Uterus (tissue), 4 donors: ENCODE data around the gene TRIP10. TPM values are rescaled to one million over a fixed set of nuclear protein-coding genes. Genes with fewer than 3 reads are reported as not detected.

ENCODE experiments used
- DNase-seq, 2 donors: peaks; one replicate each; pipeline ENCODE4 v3.0.0-alpha.2; 2019 to 2020
- H3K27ac ChIP-seq, 2 donors: fragments of 200-600 bp; sonication (generic); 1 replicate in 1 of 2; 2 replicates in 1 of 2; pipeline ENCODE4 v1.5.1; 2016 to 2018
- H3K27me3 ChIP-seq, 2 donors: fragments of 200-600 bp; sonication (generic); one replicate each; pipeline ENCODE4 v1.5.1; 2018 to 2019; ENCODE audit warnings: control low read depth in 1 of 2
- H3K36me3 ChIP-seq, 2 donors: fragments of 200-600 bp; sonication (generic); one replicate each; pipeline ENCODE4 v1.5.1; 2019; ENCODE audit warnings: control low read depth in 1 of 2
- H3K4me1 ChIP-seq, 2 donors: fragments of 200-600 bp; sonication (generic); one replicate each; pipeline ENCODE4 v1.5.1; 2018 to 2019; ENCODE audit warnings: control low read depth in 1 of 2
- H3K4me3 ChIP-seq, 2 donors: fragments of 200-600 bp; sonication (generic); 1 replicate in 1 of 2; 2 replicates in 1 of 2; pipeline ENCODE4 v1.5.1; 2018 to 2019; ENCODE audit warnings: mild to moderate bottlenecking in 1 of 2
- H3K9me3 ChIP-seq, 2 donors: fragments of 200-600 bp; sonication (generic); one replicate each; pipeline ENCODE4 v1.5.1; 2019; ENCODE audit warnings: control low read depth in 1 of 2
- POLR2A ChIP-seq, 2 donors: fragments of 450-650 bp; IDR thresholded peaks; one replicate each; pipeline ENCODE4 v1.6.1; 2016; ENCODE audit warnings: antibody characterized with exemption in 2 of 2, mild to moderate bottlenecking in 1 of 2, moderate library complexity in 1 of 2
- intact Hi-C: fragments of 100-400 bp; cut with DNase I; formaldehyde crosslinking; loops from one replicate; pipeline ENCODE4 v1.15.1; 2023; ENCODE audit warnings: low total_unique reads
- total RNA-seq, 4 donors: library from RNA; depleted of rRNA in 3 of 4; stranded (reverse); fragments of >200 nt in 3 of 4; gene quantifications; one replicate each; pipeline versions ENCODE4 v1.1.0 to v1.2.4, GENCODE V29; 2014 to 2023
- TF ChIP-seq, protein P1 (sequence below), 4 experiments: fragments of 200-600 bp in 2 of 4; fragments of 450-650 bp in 2 of 4; sonication (generic) in 2 of 4; IDR thresholded peaks; one replicate each; pipeline ENCODE4 v1.5.1; 2016 to 2019; ENCODE audit warnings: antibody characterized with exemption in 4 of 4, mild to moderate bottlenecking in 2 of 4, moderate library complexity in 1 of 4
- donor health status: DM: yes; HTN: yes; CAD: no.

Gene TRIP10
- total RNA-seq, 4 donors from 2014 or later, result 36.0 to 144 (median 48.2) TPM

DNA sequence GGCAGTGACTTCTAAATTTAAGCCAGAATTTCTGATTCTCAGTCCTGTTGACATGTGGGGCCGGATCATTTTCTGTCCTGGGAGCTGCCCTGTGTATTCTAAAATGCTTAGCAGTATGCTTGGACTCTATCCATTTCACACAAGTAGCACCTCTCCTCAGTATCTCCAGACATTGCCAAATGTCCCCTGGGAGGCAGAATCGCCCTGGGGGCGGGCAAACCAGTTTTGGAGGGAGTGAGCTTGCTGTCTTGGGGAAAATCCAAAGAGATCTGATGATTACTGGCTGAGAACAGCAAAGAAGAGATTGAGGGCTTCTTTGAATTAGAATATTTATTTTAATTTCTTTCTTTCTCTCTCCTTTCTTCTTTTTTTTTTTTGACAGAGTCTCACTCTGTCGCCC lies 49.4 kb downstream of the TRIP10 start:
- Histone ChIP-seq H3K27ac (no peak overlapping the region), H3K36me3 (no peaks in the 10 kb centered on the region), H3K4me1 (no peaks in the 10 kb centered on the region), H3K9me3 (no peaks in the 10 kb centered on the region), H3K4me3 (no peak overlapping the region), H3K27me3 (no peaks in the 10 kb centered on the region)
- TF ChIP-seq POLR2A (IDR thresholded peaks at IDR 0.05), result no peak
- TF ChIP-seq, protein P1, sequence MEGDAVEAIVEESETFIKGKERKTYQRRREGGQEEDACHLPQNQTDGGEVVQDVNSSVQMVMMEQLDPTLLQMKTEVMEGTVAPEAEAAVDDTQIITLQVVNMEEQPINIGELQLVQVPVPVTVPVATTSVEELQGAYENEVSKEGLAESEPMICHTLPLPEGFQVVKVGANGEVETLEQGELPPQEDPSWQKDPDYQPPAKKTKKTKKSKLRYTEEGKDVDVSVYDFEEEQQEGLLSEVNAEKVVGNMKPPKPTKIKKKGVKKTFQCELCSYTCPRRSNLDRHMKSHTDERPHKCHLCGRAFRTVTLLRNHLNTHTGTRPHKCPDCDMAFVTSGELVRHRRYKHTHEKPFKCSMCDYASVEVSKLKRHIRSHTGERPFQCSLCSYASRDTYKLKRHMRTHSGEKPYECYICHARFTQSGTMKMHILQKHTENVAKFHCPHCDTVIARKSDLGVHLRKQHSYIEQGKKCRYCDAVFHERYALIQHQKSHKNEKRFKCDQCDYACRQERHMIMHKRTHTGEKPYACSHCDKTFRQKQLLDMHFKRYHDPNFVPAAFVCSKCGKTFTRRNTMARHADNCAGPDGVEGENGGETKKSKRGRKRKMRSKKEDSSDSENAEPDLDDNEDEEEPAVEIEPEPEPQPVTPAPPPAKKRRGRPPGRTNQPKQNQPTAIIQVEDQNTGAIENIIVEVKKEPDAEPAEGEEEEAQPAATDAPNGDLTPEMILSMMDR (IDR thresholded peaks at IDR 0.05), result no peak
- no peak for DNase-seq
- intact Hi-C loops, result no loop called here

DNA sequence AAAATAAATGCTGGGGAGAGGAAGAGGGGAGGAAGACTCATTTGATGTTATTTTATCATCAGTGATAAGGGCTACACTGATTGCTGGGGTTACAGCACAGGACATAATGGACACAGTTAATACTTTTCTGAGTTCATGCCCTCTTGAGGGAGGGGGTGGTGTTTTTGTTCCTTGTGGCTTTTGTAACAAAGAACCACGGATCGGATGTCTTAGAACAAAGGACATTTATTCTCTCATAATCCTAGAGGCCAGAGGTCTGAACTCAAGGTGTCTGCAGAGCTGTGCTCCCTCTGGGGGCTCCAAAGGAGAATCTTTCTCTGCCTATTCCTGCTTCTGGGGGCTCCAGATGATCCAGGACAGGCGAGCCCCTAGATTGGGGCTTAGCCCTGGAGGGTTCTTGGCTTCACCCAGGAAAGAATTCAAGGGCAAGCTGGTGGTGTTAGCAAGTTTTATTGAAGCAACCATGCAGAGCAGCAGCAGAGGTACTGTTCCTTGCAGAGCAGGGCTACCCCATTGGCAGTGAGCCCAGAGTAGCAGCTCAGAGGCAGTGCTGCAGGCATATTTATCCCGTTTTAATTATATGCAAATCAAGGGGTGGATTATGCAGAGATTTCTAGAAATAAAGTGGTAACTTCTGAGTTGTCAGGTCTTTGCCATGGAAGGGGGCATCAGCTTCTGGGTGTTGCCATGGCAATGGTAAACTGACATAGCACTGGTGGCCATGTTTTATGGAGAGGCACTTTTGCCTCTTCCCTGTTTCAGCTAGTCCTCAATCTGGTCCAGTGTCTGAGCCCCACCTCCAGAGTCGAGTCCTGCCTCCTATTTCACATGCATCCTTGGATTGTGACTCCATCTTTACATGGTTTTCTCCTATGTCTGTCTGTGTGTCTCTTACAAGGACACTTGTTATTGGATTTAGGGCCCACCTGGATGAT lies 51.0 kb downstream of the TRIP10 start:
- no peaks in the 10 kb centered on the region for H3K27me3 ChIP-seq
- no peaks in the 10 kb centered on the region for H3K4me1 ChIP-seq
- H3K4me3 ChIP-seq, result no peak overlapping the region
- TF ChIP-seq, protein P1 (IDR thresholded peaks at IDR 0.05), result no peak
- no peak for TF ChIP-seq POLR2A (IDR thresholded peaks at IDR 0.05)
- no peaks in the 10 kb centered on the region for H3K9me3 ChIP-seq
- DNase-seq, result no peak
- H3K27ac ChIP-seq, result no peak overlapping the region
- H3K36me3 ChIP-seq, result no peaks in the 10 kb centered on the region
- intact Hi-C loops, result no loop called here

DNA sequence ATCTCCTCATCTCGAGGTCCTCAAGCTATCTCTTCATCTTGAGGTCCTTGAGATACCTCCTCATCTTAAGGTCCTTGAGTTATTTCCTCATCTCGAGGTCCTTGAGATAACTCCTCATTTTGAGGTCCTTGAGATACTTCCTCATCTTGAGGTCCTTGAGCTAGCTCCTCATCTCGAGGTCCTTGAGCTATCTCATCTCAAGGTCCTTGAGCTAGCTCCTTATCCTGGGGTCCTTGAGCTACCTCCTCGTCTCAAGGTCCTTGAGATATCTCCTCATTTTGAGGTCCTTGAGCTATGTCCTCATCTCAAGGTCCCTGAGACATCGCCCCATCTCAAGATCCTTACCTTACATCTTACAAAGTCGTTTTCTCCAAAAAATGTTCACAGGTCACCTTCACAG lies 51.8 kb downstream of the TRIP10 start:
- Histone ChIP-seq H3K9me3 (no peaks in the 10 kb centered on the region), H3K36me3 (no peaks in the 10 kb centered on the region), H3K27ac (no peak overlapping the region), H3K4me1 (no peaks in the 10 kb centered on the region), H3K4me3 (no peak overlapping the region), H3K27me3 (no peaks in the 10 kb centered on the region)
- no peak for DNase-seq
- intact Hi-C loops, result no loop called here
- no peak for TF ChIP-seq POLR2A (IDR thresholded peaks at IDR 0.05)
- TF ChIP-seq, protein P1 (IDR thresholded peaks at IDR 0.05), result no peak

DNA sequence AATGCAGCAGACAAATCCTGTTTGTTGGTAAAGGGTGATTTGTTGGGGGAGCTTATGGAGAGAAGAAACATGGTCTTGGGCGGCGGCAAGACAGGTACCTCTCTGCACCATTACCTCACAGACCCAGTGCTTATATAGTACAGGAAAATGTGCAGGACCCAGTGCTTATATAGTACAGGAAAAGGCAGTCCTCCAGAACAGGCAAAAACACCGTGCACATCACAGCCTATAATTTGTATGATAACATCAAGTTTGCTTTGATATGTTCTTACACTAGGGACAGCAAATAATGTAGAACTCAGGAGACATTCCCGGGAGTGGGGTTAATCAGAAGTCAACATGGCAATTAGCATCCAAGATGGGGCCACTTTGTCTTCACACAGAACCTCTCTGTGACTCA lies 53.9 kb downstream of the TRIP10 start:
- Histone ChIP-seq H3K4me1 (no peaks in the 10 kb centered on the region), H3K9me3 (no peaks in the 10 kb centered on the region), H3K27ac (no peak overlapping the region), H3K36me3 (no peaks in the 10 kb centered on the region), H3K4me3 (no peak overlapping the region), H3K27me3 (no peaks in the 10 kb centered on the region)
- intact Hi-C loops, result no loop called here
- TF ChIP-seq, protein P1 (IDR thresholded peaks at IDR 0.05), result no peak
- no peak for TF ChIP-seq POLR2A (IDR thresholded peaks at IDR 0.05)
- DNase-seq, result no peak

DNA sequence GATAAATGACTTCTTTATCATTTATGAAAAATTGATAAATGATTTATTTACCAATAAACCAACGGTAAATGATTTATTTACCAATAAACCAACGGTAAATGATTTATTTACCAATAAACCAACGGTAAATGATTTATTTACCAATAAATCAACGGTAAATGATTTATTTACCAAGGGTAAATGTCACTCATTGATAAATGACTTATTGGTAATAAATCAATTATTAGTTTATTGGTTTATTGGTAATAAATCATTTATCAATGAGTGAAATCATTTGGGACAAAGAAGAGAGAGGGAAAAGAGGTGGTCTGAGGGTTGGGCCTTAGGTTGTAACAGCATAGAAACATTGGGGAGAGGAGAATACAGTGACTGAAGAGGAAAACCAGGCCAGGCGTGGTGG lies 54.5 kb downstream of the TRIP10 start:
- H3K36me3 ChIP-seq, result no peaks in the 10 kb centered on the region

More for the DNA sequence above, 54.5 kb downstream of the TRIP10 start:
- no peaks in the 10 kb centered on the region for H3K27me3 ChIP-seq
- intact Hi-C loops, result no loop called here
- H3K4me3 ChIP-seq, result no peak overlapping the region
- no peaks in the 10 kb centered on the region for H3K9me3 ChIP-seq
- TF ChIP-seq POLR2A (IDR thresholded peaks at IDR 0.05), result no peak
- TF ChIP-seq, protein P1 (IDR thresholded peaks at IDR 0.05), result no peak
- no peaks in the 10 kb centered on the region for H3K4me1 ChIP-seq
- no peak for DNase-seq
- H3K27ac ChIP-seq, result no peak overlapping the region
